ENCODE data around the gene TULP1.

TULP1 gene

GRCh38 chr6:35508027-35508426 lies 4.7 kb downstream of the TULP1 start:
- no peak overlapping the region for H3K27ac ChIP-seq (ENCODE audit: low read depth, low read length)
- no peaks in the 10 kb centered on the region for H3K36me3 ChIP-seq (ENCODE audit: control insufficient read depth in 1 of 2, insufficient read depth in 2 of 2, low read length in 2 of 2)
- no peak overlapping the region for H2BK120ac ChIP-seq (ENCODE audit: insufficient read depth, low read length, poor library complexity)
- no peak overlapping the region for H3K18ac ChIP-seq (ENCODE audit: low read length)
- no peak overlapping the region for H4K8ac ChIP-seq (ENCODE audit: low read depth, low read length)
- no peak overlapping the region for H2BK5ac ChIP-seq (ENCODE audit: low read depth, low read length, poor library complexity)
- DNase-seq = no peak
- H3K4ac ChIP-seq (ENCODE audit: low read depth, low read length) = no peak overlapping the region
- WGBS (ENCODE audit: extremely low coverage, insufficient coverage, insufficient read length) = no CpG with 5 or more reads among the region's 2 CpGs
- no peak overlapping the region for H2BK12ac ChIP-seq (ENCODE audit: low read length)
- no peak overlapping the region for H3K4me2 ChIP-seq (ENCODE audit: low read length)
- no peaks in the 10 kb centered on the region for H3K9me3 ChIP-seq (ENCODE audit: insufficient read depth, low read depth, low read length)
- H3K4me3 ChIP-seq (ENCODE audit: low read depth, low read length) = no peak overlapping the region
- H3K79me2 ChIP-seq (ENCODE audit: control insufficient read depth, insufficient read depth, low read length, poor library complexity) = no peaks in the 10 kb centered on the region
- H3K14ac ChIP-seq (ENCODE audit: low read length) = no peak overlapping the region
- no peak overlapping the region for H4K12ac ChIP-seq (ENCODE audit: low read depth, low read length)
- H3K79me1 ChIP-seq (ENCODE audit: low read length) = no peaks in the 10 kb centered on the region
- no peak overlapping the region for H4K91ac ChIP-seq (ENCODE audit: low read depth, low read length)
- H2AFZ ChIP-seq (ENCODE audit: insufficient read depth, low read length, poor library complexity) = no peak overlapping the region
- H3K9ac ChIP-seq (ENCODE audit: low read length) = no peak overlapping the region
- no peak overlapping the region for H3K23ac ChIP-seq (ENCODE audit: low read length)
- no peaks in the 10 kb centered on the region for H3K4me1 ChIP-seq (ENCODE audit: control insufficient read depth in 1 of 2, insufficient read depth in 2 of 2, low read length in 2 of 2)
- H2AK5ac ChIP-seq (ENCODE audit: low read length) = no peak overlapping the region
- H3K27me3 ChIP-seq (ENCODE audit: insufficient read depth, low read length) = no peaks in the 10 kb centered on the region

- Histone ChIP-seq H3K4ac (ENCODE audit: low read depth, low read length) (no peak overlapping the region), H4K8ac (ENCODE audit: low read depth, low read length) (no peak overlapping the region), H3K4me3 (ENCODE audit: low read depth, low read length) (no peak overlapping the region), H3K79me2 (ENCODE audit: control insufficient read depth, insufficient read depth, low read length, poor library complexity) (no peaks in the 10 kb centered on the region), H2BK5ac (ENCODE audit: low read depth, low read length, poor library complexity) (no peak overlapping the region), H4K12ac (ENCODE audit: low read depth, low read length) (no peak overlapping the region), H3K23ac (ENCODE audit: low read length) (no peak overlapping the region), H3K4me1 (ENCODE audit: control insufficient read depth in 1 of 2, insufficient read depth in 2 of 2, low read length in 2 of 2) (no peaks in the 10 kb centered on the region), H2BK12ac (ENCODE audit: low read length) (no peak overlapping the region), H3K9ac (ENCODE audit: low read length) (no peak overlapping the region), H2AFZ (ENCODE audit: insufficient read depth, low read length, poor library complexity) (no peak overlapping the region), H3K79me1 (ENCODE audit: low read length) (no peaks in the 10 kb centered on the region), H3K36me3 (ENCODE audit: control insufficient read depth in 1 of 2, insufficient read depth in 2 of 2, low read length in 2 of 2) (no peaks in the 10 kb centered on the region), H4K91ac (ENCODE audit: low read depth, low read length) (no peak overlapping the region), H2AK5ac (ENCODE audit: low read length) (no peak overlapping the region), H2BK120ac (ENCODE audit: insufficient read depth, low read length, poor library complexity) (no peak overlapping the region), H3K27me3 (ENCODE audit: insufficient read depth, low read length) (no peaks in the 10 kb centered on the region), H3K27ac (ENCODE audit: low read depth, low read length) (no peak overlapping the region), H3K4me2 (ENCODE audit: low read length) (no peak overlapping the region), H3K9me3 (ENCODE audit: insufficient read depth, low read depth, low read length) (no peaks in the 10 kb centered on the region), H3K14ac (ENCODE audit: low read length) (no peak overlapping the region), H3K18ac (ENCODE audit: low read length) (no peak overlapping the region)
- no CpG with 5 or more reads among the region's 2 CpGs for WGBS (ENCODE audit: extremely low coverage, insufficient coverage, insufficient read length)
- DNase-seq = no peak
Measured at GRCh38 chr6:35507221-35507620, 5.5 kb downstream of the TULP1 start.

- Histone ChIP-seq H2AK5ac (ENCODE audit: low read length) (no peak overlapping the region), H3K18ac (ENCODE audit: low read length) (no peak overlapping the region), H4K91ac (ENCODE audit: low read depth, low read length) (no peak overlapping the region), H3K79me2 (ENCODE audit: control insufficient read depth, insufficient read depth, low read length, poor library complexity) (no peaks in the 10 kb centered on the region), H4K8ac (ENCODE audit: low read depth, low read length) (no peak overlapping the region), H3K23ac (ENCODE audit: low read length) (no peak overlapping the region), H3K9ac (ENCODE audit: low read length) (no peak overlapping the region), H4K12ac (ENCODE audit: low read depth, low read length) (no peak overlapping the region), H3K79me1 (ENCODE audit: low read length) (no peaks in the 10 kb centered on the region), H3K4me3 (ENCODE audit: low read depth, low read length) (no peak overlapping the region), H2BK5ac (ENCODE audit: low read depth, low read length, poor library complexity) (no peak overlapping the region), H2AFZ (ENCODE audit: insufficient read depth, low read length, poor library complexity) (no peak overlapping the region), H3K4ac (ENCODE audit: low read depth, low read length) (no peak overlapping the region), H3K27ac (ENCODE audit: low read depth, low read length) (no peak overlapping the region), H2BK12ac (ENCODE audit: low read length) (no peak overlapping the region), H2BK120ac (ENCODE audit: insufficient read depth, low read length, poor library complexity) (no peak overlapping the region), H3K9me3 (ENCODE audit: insufficient read depth, low read depth, low read length) (no peaks in the 10 kb centered on the region), H3K14ac (ENCODE audit: low read length) (no peak overlapping the region), H3K4me2 (ENCODE audit: low read length) (no peak overlapping the region), H3K4me1 (ENCODE audit: control insufficient read depth in 1 of 2, insufficient read depth in 2 of 2, low read length in 2 of 2) (no peaks in the 10 kb centered on the region), H3K36me3 (ENCODE audit: control insufficient read depth in 1 of 2, insufficient read depth in 2 of 2, low read length in 2 of 2) (no peaks in the 10 kb centered on the region), H3K27me3 (ENCODE audit: insufficient read depth, low read length) (no peaks in the 10 kb centered on the region)
- no CpG with 5 or more reads among the region's 3 CpGs for WGBS (ENCODE audit: extremely low coverage, insufficient coverage, insufficient read length)
- DNase-seq = no peak
Measured at GRCh38 chr6:35506536-35506935, 6.2 kb downstream of the TULP1 start.

- H2BK5ac ChIP-seq (ENCODE audit: low read depth, low read length, poor library complexity) = no peak overlapping the region
- DNase-seq = no peak
- no peak overlapping the region for H3K23ac ChIP-seq (ENCODE audit: low read length)
- no peaks in the 10 kb centered on the region for H3K79me1 ChIP-seq (ENCODE audit: low read length)
- no peak overlapping the region for H3K18ac ChIP-seq (ENCODE audit: low read length)
- no CpG with 5 or more reads among the region's 21 CpGs for WGBS (ENCODE audit: extremely low coverage, insufficient coverage, insufficient read length)
- H3K4me3 ChIP-seq (ENCODE audit: low read depth, low read length) = no peak overlapping the region
- H2BK120ac ChIP-seq (ENCODE audit: insufficient read depth, low read length, poor library complexity) = no peak overlapping the region
- no peak overlapping the region for H2AFZ ChIP-seq (ENCODE audit: insufficient read depth, low read length, poor library complexity)
- H3K14ac ChIP-seq (ENCODE audit: low read length) = no peak overlapping the region
- H4K8ac ChIP-seq (ENCODE audit: low read depth, low read length) = no peak overlapping the region
- no peak overlapping the region for H2AK5ac ChIP-seq (ENCODE audit: low read length)
- H3K9me3 ChIP-seq (ENCODE audit: insufficient read depth, low read depth, low read length) = no peaks in the 10 kb centered on the region
- no peaks in the 10 kb centered on the region for H3K4me1 ChIP-seq (ENCODE audit: control insufficient read depth in 1 of 2, insufficient read depth in 2 of 2, low read length in 2 of 2)
- H3K36me3 ChIP-seq (ENCODE audit: control insufficient read depth in 1 of 2, insufficient read depth in 2 of 2, low read length in 2 of 2) = no peaks in the 10 kb centered on the region
- no peaks in the 10 kb centered on the region for H3K27me3 ChIP-seq (ENCODE audit: insufficient read depth, low read length)
- no peaks in the 10 kb centered on the region for H3K79me2 ChIP-seq (ENCODE audit: control insufficient read depth, insufficient read depth, low read length, poor library complexity)
- no peak overlapping the region for H4K91ac ChIP-seq (ENCODE audit: low read depth, low read length)
- H3K4ac ChIP-seq (ENCODE audit: low read depth, low read length) = no peak overlapping the region
- no peak overlapping the region for H4K12ac ChIP-seq (ENCODE audit: low read depth, low read length)
- no peak overlapping the region for H2BK12ac ChIP-seq (ENCODE audit: low read length)
- H3K4me2 ChIP-seq (ENCODE audit: low read length) = no peak overlapping the region
- H3K9ac ChIP-seq (ENCODE audit: low read length) = no peak overlapping the region
- no peak overlapping the region for H3K27ac ChIP-seq (ENCODE audit: low read depth, low read length)
Measured at GRCh38 chr6:35505999-35506412, 6.7 kb downstream of the TULP1 start.
